Ovary (tissue), 3 donors: Measurements from ENCODE around the gene NOD2.

ENCODE experiments used
- CTCF ChIP-seq, 3 donors: fragments of 450-650 bp in 2 of 3; fragments of 200-600 bp in 1 of 3; IDR thresholded peaks; one replicate each; pipeline versions ENCODE4 v1.5.1 to v1.8.0; 2016 to 2022; ENCODE audit warnings: antibody characterized with exemption in 3 of 3, mild to moderate bottlenecking in 1 of 3
- POLR2A ChIP-seq: fragments of 450-650 bp; IDR thresholded peaks from one replicate; pipeline ENCODE4 v1.6.1; 2017; ENCODE audit warnings: antibody characterized with exemption, mild to moderate bottlenecking, moderate library complexity
- donor health status: DM: no; HTN: no; CAD: no.

DNA sequence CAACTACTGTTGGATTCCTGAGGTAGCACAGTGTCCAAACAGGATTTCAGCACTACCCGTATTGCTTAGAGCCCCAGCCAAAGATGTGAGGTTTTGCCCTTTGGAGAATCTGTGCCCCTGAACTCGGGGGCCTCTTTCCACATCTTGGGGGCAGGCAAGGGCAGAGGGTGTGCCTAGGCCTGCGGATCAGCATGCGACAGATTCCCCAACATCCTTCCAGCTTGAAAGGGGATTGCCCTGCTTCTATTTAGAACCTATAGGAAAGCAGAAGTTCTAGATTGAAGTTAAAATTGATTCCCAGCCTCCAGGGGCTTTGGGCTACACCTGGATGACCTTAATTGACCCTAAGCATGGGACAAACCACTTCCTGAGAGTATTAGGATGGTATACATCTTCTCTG, 19.6 kb downstream of the NOD2 start:
- TF ChIP-seq POLR2A (no peak), CTCF (IDR thresholded peaks at IDR 0.05) (no peak)
